H9 (cell line): ENCODE measurements around the gene CHD9NB. TPM values are rescaled to one million over a fixed set of nuclear protein-coding genes. Genes with fewer than 3 reads are reported as not detected.
"Not testable (repeated sequence)": the region's sequence is repeated elsewhere in the genome, so short reads cannot be mapped to it uniquely, and the experiment has no call there.

Experiments
- DNase-seq: peaks from one replicate; pipeline ENCODE4 v3.0.0-alpha.2; 2017
- H2AFZ ChIP-seq: one replicate; pipeline ENCODE4 v1.6.1; 2013; ENCODE audit warnings: mild to moderate bottlenecking, low read length, control low read depth, moderate library complexity
- H2AK5ac ChIP-seq: 2 replicates; pipeline ENCODE4 v1.6.1; 2013; ENCODE audit warnings: low read length, control low read depth, mixed read lengths; ENCODE audit not compliant: insufficient read length
- H2BK120ac ChIP-seq: one replicate; pipeline ENCODE4 v1.6.1; 2013; ENCODE audit warnings: low read depth, mild to moderate bottlenecking, low read length, control low read depth, inconsistent platforms; ENCODE audit not compliant: poor library complexity, severe bottlenecking
- H2BK12ac ChIP-seq: 2 replicates; pipeline ENCODE4 v1.6.1; 2013; ENCODE audit warnings: low read length, control low read depth, mixed read lengths, low read depth; ENCODE audit not compliant: insufficient read length
- H2BK15ac ChIP-seq: 2 replicates; pipeline ENCODE4 v1.6.1; 2013; ENCODE audit warnings: low read depth, low read length, control low read depth
- H2BK20ac ChIP-seq: one replicate; pipeline ENCODE4 v1.6.1; 2013; ENCODE audit warnings: low read depth, mild to moderate bottlenecking, low read length, control low read depth, inconsistent platforms; ENCODE audit not compliant: poor library complexity, severe bottlenecking
- H2BK5ac ChIP-seq: 2 replicates; pipeline ENCODE4 v1.6.1; 2013; ENCODE audit warnings: low read length, control low read depth, mixed read lengths; ENCODE audit not compliant: insufficient read length
- H3K14ac ChIP-seq: 2 replicates; pipeline ENCODE4 v1.6.1; 2013; ENCODE audit warnings: low read length, control low read depth; ENCODE audit not compliant: insufficient read depth
- H3K18ac ChIP-seq: 2 replicates; pipeline ENCODE4 v1.6.1; 2013; ENCODE audit warnings: low read depth, mild to moderate bottlenecking, mixed read lengths, low read length, control low read depth; ENCODE audit not compliant: insufficient read length
- H3K23ac ChIP-seq: 2 replicates; pipeline ENCODE4 v1.6.1; 2013; ENCODE audit warnings: low read length, control low read depth, mixed read lengths, low read depth; ENCODE audit not compliant: insufficient read length
- H3K23me2 ChIP-seq: 2 replicates; pipeline ENCODE4 v1.6.1; 2013; ENCODE audit warnings: low read depth, mild to moderate bottlenecking, mixed read lengths, low read length, control low read depth; ENCODE audit not compliant: insufficient read length, poor library complexity, severe bottlenecking
- H3K27ac ChIP-seq: 2 replicates; pipeline ENCODE4 v1.5.1; 2013; ENCODE audit warnings: low read length, control low read depth, mixed read lengths, low read depth; ENCODE audit not compliant: insufficient read length
- H3K27me3 ChIP-seq: 2 replicates; pipeline ENCODE4 v1.6.1; 2013; ENCODE audit warnings: low read length, control low read depth, inconsistent platforms; ENCODE audit not compliant: insufficient read depth
- H3K4ac ChIP-seq: 2 replicates; pipeline ENCODE4 v1.6.1; 2013; ENCODE audit warnings: low read depth, mild to moderate bottlenecking, control low read depth, inconsistent platforms, low read length, moderate library complexity
- H3K4me1 ChIP-seq: 2 replicates; pipeline ENCODE4 v1.6.1; 2013; ENCODE audit warnings: low read length, control low read depth, inconsistent platforms; ENCODE audit not compliant: insufficient read depth
- H3K4me2 ChIP-seq: 2 replicates; pipeline ENCODE4 v1.6.1; 2013; ENCODE audit warnings: low read length, control low read depth, mixed read lengths; ENCODE audit not compliant: insufficient read length, insufficient read depth
- H3K56ac ChIP-seq: 2 replicates; pipeline ENCODE4 v1.6.1; 2013; ENCODE audit warnings: low read depth, mild to moderate bottlenecking, mixed read lengths, low read length, control low read depth; ENCODE audit not compliant: insufficient read length
- H3K79me1 ChIP-seq: 2 replicates; pipeline ENCODE4 v1.6.1; 2013; ENCODE audit warnings: low read depth, mild to moderate bottlenecking, moderate library complexity, low read length, control low read depth, inconsistent platforms; ENCODE audit not compliant: insufficient read depth, poor library complexity, severe bottlenecking
- H3K79me2 ChIP-seq: 2 replicates; pipeline ENCODE4 v1.6.1; 2013; ENCODE audit warnings: low read length, control low read depth, inconsistent platforms; ENCODE audit not compliant: insufficient read depth
- H3K9ac ChIP-seq: 2 replicates; pipeline ENCODE4 v1.6.1; 2013; ENCODE audit warnings: low read length, control low read depth, mixed read lengths; ENCODE audit not compliant: insufficient read length; ENCODE audit errors: extremely low read depth
- H3K9me3 ChIP-seq: one replicate; pipeline ENCODE4 v1.6.1; 2013; ENCODE audit warnings: low read depth, low read length, inconsistent platforms; ENCODE audit not compliant: control insufficient read depth
- H3T11ph ChIP-seq: one replicate; pipeline ENCODE4 v1.6.1; 2013; ENCODE audit warnings: mild to moderate bottlenecking, low read length, control low read depth, inconsistent platforms
- H4K20me1 ChIP-seq: one replicate; pipeline ENCODE4 v1.6.1; 2013; ENCODE audit not compliant: control insufficient read depth, insufficient read length, insufficient read depth
- H4K5ac ChIP-seq: 2 replicates; pipeline ENCODE4 v1.6.1; 2013; ENCODE audit warnings: low read depth, mild to moderate bottlenecking, mixed read lengths, low read length, control low read depth; ENCODE audit not compliant: insufficient read length
- H4K8ac ChIP-seq: replicated peaks from 2 replicates; pipeline ENCODE4 v1.6.1; 2013; ENCODE audit warnings: low read length, control low read depth, mixed read lengths, low read depth; ENCODE audit not compliant: insufficient read length
- H4K91ac ChIP-seq: 2 replicates; pipeline ENCODE4 v1.6.1; 2013; ENCODE audit warnings: low read depth, mild to moderate bottlenecking, moderate library complexity, mixed read lengths, low read length, control low read depth; ENCODE audit not compliant: insufficient read length
- H3K27ac Mint-ChIP-seq, 3 experiments: 2 replicates in 2 of 3; 3 replicates in 1 of 3; pipeline ENCODE4 v1.8.0; 2020 to 2021; ENCODE audit warnings: mixed read lengths in 3 of 3, mild to moderate bottlenecking in 1 of 3, moderate library complexity in 1 of 3
- H3K27me3 Mint-ChIP-seq: 2 replicates; pipeline ENCODE4 v1.8.0; 2021; ENCODE audit warnings: low read depth, mild to moderate bottlenecking, moderate library complexity, mixed read lengths
- H3K36me3 Mint-ChIP-seq, 3 experiments: 2 replicates in 2 of 3; 3 replicates in 1 of 3; pipeline ENCODE4 v1.8.0; 2020 to 2021; ENCODE audit warnings: low read depth in 3 of 3, mixed read lengths in 3 of 3; ENCODE audit not compliant: insufficient read depth in 1 of 3
- H3K4me1 Mint-ChIP-seq, 2 experiments: 2 replicates each; pipeline ENCODE4 v1.8.0; 2020; ENCODE audit warnings: mixed read lengths in 2 of 2
- H3K4me3 Mint-ChIP-seq, 2 experiments: 2 replicates in 1 of 2; 3 replicates in 1 of 2; pipeline ENCODE4 v1.8.0; 2020 to 2021; ENCODE audit warnings: mild to moderate bottlenecking in 2 of 2, mixed read lengths in 2 of 2, moderate library complexity in 1 of 2
- H3K9me3 Mint-ChIP-seq, 2 experiments: 2 replicates in 1 of 2; 3 replicates in 1 of 2; pipeline ENCODE4 v1.8.0; 2020; ENCODE audit warnings: mild to moderate bottlenecking in 2 of 2, mixed read lengths in 2 of 2, moderate library complexity in 1 of 2
- WGBS: extraction: QIAGEN DNeasy Blood & Tissue Kit; methylation state at CpG from one replicate; pipeline ENCODE4 v1.1.7; 2013; ENCODE audit warnings: missing lambda C conversion rate, low lambda C conversion rate, mixed read lengths; ENCODE audit not compliant: insufficient read length; ENCODE audit errors: extremely low coverage; 5-methylcytosine and 5-hydroxymethylcytosine counted together
- total RNA-seq: library from RNA; stranded (reverse); gene quantifications from 2 replicates; pipeline ENCODE4 v1.2.1, GENCODE V29; 2021

The CHD9NB gene
- total RNA-seq, 1 experiment from 2014 or later: 3.3 TPM

DNA sequence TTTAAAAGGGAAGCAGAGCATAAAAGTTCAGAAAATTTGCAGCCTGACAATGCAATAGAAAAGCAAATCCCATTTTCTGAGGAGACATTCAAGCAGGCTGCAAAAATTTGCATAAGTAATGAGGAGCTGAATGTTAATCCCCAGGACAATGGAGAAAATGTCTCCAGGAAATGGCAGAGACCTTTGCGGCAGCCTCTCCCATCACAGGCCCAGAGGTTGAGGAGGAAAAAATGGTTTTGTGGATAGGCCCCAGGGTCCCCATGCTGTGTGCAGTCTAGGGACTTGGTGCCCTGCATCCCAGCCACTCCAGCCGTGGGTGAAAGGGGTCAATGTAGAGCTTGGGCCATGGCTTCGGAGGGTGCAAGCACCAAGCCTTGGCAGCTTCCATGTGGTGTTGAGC lies 21.6 kb upstream of the CHD9NB start:
- H3K14ac ChIP-seq, H3K4me3 Mint-ChIP-seq: not testable (repeated sequence)
- H3K36me3 Mint-ChIP-seq: peaks cover 44 to 49% (median 47%) of the 10 kb centered on the region in 3 experiments

More for the DNA sequence above, 21.6 kb upstream of the CHD9NB start:
- H3K56ac ChIP-seq, H3K79me1 ChIP-seq, H3K4me1 ChIP-seq, H3K9me3 ChIP-seq, H4K8ac ChIP-seq, H3K18ac ChIP-seq, H3K4me2 ChIP-seq, H3K27ac ChIP-seq, H2BK5ac ChIP-seq, H2BK120ac ChIP-seq, H3K27me3 Mint-ChIP-seq, H3K79me2 ChIP-seq, H2AK5ac ChIP-seq, H2BK20ac ChIP-seq, H2BK15ac ChIP-seq, H3K4ac ChIP-seq, H2BK12ac ChIP-seq, H2AFZ ChIP-seq, H3K23me2 ChIP-seq, DNase-seq, H3T11ph ChIP-seq, H4K20me1 ChIP-seq, H3K9ac ChIP-seq, H3K27me3 ChIP-seq, H4K5ac ChIP-seq, H3K27ac Mint-ChIP-seq, H4K91ac ChIP-seq, H3K23ac ChIP-seq: not testable (repeated sequence)
- WGBS: no CpG with 5 or more reads among the region's 3 CpGs
- Mint-ChIP-seq H3K9me3 (peaks cover 38 to 41% of the 10 kb centered on the region in 2 experiments), H3K4me1 (peaks cover 23% of the 10 kb centered on the region in 2 experiments)
